Activated naive CD8-positive, alpha-beta T cell (primary cell): ENCODE measurements around the gene GNB1L.

Experiments
- H3K27ac Mint-ChIP-seq: one replicate; pipeline ENCODE4 v1.8.0; 2021; ENCODE audit warnings: mixed read lengths
- H3K27me3 Mint-ChIP-seq: one replicate; pipeline ENCODE4 v1.8.0; 2021; ENCODE audit warnings: mixed read lengths
- H3K36me3 Mint-ChIP-seq: one replicate; pipeline ENCODE4 v1.8.0; 2021; ENCODE audit warnings: mixed read lengths
- H3K4me1 Mint-ChIP-seq: one replicate; pipeline ENCODE4 v1.8.0; 2021; ENCODE audit warnings: low read depth, mixed read lengths
- H3K4me3 Mint-ChIP-seq: one replicate; pipeline ENCODE4 v1.8.0; 2021; ENCODE audit warnings: mild to moderate bottlenecking, mixed read lengths
- H3K9me3 Mint-ChIP-seq: one replicate; pipeline ENCODE4 v1.8.0; 2021; ENCODE audit warnings: low read depth, mixed read lengths

GNB1L gene

DNA sequence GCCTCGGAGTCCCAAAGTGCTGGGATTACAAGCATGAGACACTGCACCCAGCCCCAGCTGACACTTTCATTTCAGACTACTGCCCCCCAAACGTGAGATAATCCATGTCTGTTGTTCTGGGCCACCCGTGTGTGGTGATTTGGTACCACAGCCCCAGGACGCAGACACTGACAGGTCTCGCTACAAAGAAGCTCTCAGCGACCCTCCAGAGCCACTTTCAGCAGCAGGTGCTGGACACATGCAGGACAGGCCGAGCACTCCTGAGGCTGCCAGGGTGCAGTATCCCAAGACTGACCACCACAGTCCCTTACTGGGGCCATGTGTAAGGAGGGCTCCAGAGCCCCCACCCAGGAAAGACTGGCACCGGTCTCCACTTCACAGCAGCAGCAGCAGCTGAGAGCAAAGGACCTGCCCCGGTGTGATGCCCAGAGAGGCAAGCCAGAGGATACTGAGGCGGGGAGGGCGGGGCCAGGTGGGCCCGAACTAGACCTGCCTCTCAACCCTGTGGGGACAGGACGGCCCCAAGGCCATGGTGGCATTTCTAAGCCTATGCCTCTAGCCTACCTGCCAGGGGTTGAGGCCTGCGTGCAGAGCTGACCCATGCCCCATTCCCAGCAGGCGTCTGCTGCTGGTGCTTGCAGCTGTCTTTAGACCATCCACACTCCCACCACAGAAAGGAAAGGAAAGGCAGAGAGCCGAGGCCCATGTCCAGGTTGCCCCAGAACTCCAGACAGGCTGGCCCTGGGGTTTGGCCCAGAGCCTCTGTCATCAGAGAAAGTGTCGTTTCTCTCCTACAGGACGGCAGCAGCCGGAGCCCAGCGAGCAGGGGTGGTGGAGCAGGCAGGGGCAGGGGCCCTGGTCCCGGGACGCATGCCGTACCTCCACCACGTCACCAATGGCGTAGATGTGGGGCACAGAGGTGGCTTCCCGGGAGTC is 28.0 kb upstream of the GNB1L start:
- Mint-ChIP-seq H3K4me3 (no peak overlapping the region), H3K27ac (no peak overlapping the region), H3K9me3 (no peaks in the 10 kb centered on the region), H3K4me1 (peaks cover 27% of the 10 kb centered on the region), H3K36me3 (no peaks in the 10 kb centered on the region), H3K27me3 (no peaks in the 10 kb centered on the region)

DNA sequence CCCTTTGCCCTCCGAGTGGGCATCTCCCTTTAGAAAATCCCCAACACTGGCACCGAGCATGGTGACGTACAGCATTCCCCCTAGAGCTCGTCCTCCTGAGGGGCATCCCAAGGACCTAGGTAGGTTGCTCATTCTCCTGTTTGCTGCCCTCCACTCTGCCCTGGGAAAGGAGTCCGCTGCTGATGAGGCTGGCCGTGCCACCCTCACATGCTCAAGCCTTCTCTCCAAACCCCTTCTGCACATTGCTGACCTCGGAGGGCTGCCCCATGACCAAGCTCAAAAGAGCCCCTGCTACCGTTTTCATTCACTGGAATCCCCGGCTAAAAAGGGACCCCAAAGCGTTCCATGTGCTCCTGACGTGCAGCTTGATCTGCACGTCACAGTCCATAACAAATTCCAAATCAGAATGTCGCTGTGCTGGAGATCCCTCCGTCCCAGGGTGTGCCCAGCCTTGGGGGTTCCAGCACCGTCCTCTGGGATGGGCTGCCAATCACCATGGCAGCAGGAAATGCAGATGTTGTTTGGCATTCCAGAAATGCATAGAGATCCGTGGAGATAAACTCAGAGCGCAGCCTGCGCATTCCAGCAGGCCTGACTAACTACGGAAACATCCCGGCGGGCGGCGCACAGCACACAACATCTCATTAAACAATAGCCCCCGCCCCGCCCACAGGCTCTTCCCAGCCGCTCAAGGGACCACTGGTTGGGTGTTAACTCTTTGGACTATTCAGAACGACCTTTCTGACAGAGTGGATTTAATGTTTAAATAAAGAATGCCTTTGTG is 26.3 kb upstream of the GNB1L start:
- H3K9me3 Mint-ChIP-seq: no peaks in the 10 kb centered on the region
- no peaks in the 10 kb centered on the region for H3K27me3 Mint-ChIP-seq
- peaks cover 10% of the 10 kb centered on the region for H3K4me1 Mint-ChIP-seq
- no peak overlapping the region for H3K4me3 Mint-ChIP-seq
- no peak overlapping the region for H3K27ac Mint-ChIP-seq
- H3K36me3 Mint-ChIP-seq: no peaks in the 10 kb centered on the region

DNA sequence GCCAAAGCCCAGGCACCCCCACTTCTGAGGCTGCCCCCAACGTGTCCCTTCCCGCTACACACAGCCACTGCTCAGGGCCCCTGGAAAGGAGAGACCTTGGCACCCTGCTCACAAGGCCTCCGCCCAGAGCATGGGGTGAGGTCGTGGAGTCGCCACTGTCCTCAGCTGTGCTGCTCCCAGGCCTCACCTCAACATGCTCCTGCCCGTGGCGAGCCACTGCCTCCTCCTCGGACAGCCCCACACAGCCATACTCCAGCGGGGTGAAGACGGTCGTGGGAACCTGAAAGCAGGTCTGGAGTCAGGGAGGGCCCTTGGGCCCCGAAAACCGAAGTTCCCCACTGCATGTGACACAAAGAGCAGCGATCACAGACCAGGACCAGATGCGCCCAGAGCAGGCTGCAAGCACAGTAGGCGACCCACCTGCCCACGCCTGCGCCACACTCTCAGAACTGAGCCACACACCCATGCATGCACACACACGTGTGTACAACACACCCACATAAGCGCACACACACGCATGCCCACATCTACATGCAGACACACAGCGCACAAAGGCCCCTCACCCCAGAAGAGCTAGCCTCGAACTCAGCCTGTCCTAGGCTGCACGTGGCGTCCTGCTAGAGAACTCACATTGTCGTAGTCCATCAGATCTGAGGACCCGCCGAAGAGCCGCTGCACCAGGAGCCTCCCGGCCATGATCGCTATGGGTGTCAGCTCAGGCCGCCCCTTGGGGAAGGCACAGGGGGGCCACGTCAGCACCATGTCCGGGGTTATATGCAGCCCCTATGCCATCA is 25.5 kb upstream of the GNB1L start:
- H3K4me1 Mint-ChIP-seq: peaks cover 5% of the 10 kb centered on the region
- H3K9me3 Mint-ChIP-seq: no peaks in the 10 kb centered on the region
- H3K27ac Mint-ChIP-seq: no peak overlapping the region
- no peaks in the 10 kb centered on the region for H3K36me3 Mint-ChIP-seq
- no peaks in the 10 kb centered on the region for H3K27me3 Mint-ChIP-seq
- H3K4me3 Mint-ChIP-seq: no peak overlapping the region

DNA sequence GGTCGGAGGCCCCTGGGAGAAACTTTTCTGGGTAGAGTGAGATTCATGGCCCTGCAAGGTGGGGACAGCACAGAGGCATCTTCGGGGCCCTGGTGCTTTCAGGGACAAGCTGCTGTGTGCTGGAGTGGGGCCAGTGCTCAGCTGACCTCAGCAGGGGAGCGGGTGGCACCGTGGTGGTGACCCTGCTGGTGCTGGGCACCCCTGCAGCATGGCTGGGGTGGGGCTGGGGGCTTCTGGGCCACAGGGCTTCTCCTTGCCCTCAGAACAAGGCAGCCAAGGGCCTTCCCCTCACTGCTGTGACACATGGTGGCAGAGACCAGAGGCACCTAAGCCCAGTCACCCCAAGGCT is 24.9 kb upstream of the GNB1L start:
- Mint-ChIP-seq H3K27ac (no peak overlapping the region), H3K9me3 (no peaks in the 10 kb centered on the region), H3K4me3 (no peak overlapping the region), H3K27me3 (no peaks in the 10 kb centered on the region), H3K36me3 (no peaks in the 10 kb centered on the region), H3K4me1 (peaks cover 7% of the 10 kb centered on the region)

DNA sequence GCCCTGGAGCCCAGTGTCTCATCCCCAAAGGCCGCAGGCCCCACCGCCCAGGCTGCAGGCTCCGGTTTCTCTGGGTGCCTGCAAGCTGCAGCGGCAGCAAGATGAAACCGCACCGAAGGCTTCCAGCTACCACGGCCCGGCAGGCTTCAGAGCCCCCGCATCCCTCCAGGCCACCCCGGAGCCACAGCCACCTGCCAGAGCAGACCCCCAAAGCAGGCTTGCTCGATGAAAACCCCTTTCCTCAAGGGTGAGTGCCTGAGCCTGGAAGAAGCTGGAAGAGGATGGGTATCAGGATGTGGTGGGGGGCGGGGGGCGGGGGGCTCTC is 24.5 kb upstream of the GNB1L start:
- Mint-ChIP-seq H3K27me3 (no peaks in the 10 kb centered on the region), H3K9me3 (no peaks in the 10 kb centered on the region), H3K4me3 (no peak overlapping the region), H3K36me3 (no peaks in the 10 kb centered on the region), H3K27ac (no peak overlapping the region), H3K4me1 (peaks cover 9% of the 10 kb centered on the region)

DNA sequence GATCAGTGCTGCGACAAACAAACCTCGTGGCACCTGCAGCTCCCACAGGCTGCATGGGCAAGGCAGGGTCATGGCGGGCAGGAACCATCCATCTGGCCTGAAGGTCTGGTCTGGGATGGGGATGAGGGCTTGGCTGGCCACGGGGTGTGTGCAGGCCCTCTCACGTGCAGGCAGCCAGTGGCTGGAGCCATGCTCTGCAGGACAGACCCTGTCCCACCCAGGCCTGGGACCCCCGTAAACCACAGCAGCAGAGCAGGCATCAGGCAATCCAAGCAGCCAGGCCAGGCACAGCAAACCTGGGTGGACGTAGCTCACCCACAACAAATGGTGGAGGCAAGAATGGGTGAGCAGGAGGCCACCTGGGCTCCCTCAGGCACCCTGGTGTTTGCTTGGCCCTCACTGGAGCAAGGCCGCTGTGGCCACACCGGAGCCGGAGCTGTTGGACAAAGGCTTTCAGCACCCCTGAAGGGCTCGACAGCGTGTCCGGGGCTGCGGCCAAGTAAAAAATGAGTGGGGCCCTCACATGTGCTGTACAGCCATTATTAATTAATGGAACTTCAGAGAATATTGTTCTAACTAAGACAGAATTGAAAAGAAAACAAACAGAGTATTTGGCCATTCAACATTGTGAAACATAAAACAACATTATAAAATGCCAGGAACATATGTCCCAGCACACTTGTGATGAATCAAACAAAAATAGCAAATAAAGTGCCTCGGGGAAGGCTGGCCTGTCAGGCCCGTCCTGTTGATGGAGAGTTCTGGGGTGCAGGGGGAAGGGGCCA is 24.0 kb upstream of the GNB1L start:
- no peaks in the 10 kb centered on the region for H3K27me3 Mint-ChIP-seq

DNA sequence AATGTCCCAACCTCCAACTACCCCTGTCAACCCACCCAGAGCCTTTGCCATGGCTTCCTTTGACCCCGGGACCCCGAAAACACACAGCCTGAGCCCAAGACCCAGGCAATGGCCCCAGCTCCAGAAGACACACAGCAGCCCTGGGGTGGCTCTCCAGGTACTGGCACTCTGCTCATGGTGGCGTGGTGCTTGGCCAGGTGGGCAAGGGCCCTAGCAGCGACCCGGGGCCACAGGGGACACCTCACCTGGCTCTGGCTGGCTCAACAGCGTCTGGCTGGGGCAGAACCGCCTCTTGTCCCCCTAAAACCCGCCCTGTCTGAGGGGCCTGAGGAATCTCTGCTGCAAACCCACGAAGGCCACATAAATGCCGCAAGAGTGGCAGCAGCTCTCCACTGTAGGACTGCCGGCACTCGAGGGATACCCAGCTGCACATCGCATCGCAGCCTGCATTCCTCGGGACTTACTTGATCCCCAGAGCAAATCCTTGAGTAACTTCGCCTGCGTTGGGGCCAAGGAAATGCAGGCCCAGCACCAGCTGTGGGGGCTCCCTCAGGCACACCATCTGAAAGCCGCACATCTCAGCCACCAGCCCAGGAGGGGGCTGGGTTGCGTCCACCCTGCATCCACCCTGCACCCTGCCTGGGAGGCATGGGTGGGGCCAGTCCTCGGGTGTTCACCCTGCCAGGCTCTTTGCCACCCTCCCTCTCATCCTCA is 23.1 kb upstream of the GNB1L start:
- Mint-ChIP-seq H3K27me3 (no peaks in the 10 kb centered on the region), H3K4me1 (peaks cover 12% of the 10 kb centered on the region), H3K4me3 (no peak overlapping the region), H3K27ac (no peak overlapping the region), H3K9me3 (no peaks in the 10 kb centered on the region), H3K36me3 (no peaks in the 10 kb centered on the region)

More for the DNA sequence above, 24.0 kb upstream of the GNB1L start:
- peaks cover 12% of the 10 kb centered on the region for H3K4me1 Mint-ChIP-seq
- H3K9me3 Mint-ChIP-seq: no peaks in the 10 kb centered on the region
- no peaks in the 10 kb centered on the region for H3K36me3 Mint-ChIP-seq
- no peak overlapping the region for H3K4me3 Mint-ChIP-seq
- no peak overlapping the region for H3K27ac Mint-ChIP-seq

DNA sequence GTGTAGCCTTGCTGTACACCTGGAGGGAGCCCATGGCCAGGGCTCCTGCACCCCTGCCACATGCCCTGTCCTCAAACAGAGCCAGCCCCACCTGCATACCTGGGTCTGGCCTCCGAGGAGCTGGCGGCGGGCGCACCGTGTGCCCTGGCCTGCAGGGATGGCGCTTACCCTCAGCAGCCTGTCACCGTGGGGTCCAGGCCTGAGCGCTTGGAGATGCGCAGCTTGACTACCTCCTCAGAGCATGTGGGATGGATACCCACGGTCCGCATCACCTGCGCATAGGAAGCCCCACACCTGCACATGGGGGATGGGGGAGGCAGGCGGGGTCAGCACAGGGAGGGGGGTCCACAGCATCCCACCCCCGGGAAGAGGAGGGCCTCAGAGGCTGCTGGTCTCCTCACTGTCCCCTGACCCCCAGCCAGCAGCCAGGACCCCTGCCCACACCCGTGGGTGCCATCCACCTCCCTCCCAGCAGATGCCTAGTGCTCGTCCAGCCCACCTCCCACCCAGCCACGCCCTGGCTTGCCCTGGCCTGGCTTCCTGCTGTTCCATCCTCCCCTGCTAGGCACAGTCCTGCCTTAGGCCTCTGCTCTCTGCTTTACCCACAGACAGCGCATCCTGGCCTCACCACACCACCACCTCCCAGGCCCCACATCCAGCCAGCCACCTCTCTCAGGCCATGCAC is 22.4 kb upstream of the GNB1L start:
- Mint-ChIP-seq H3K36me3 (no peaks in the 10 kb centered on the region), H3K4me1 (peaks cover 12% of the 10 kb centered on the region), H3K9me3 (no peaks in the 10 kb centered on the region), H3K27me3 (no peaks in the 10 kb centered on the region), H3K4me3 (no peak overlapping the region), H3K27ac (no peak overlapping the region)

DNA sequence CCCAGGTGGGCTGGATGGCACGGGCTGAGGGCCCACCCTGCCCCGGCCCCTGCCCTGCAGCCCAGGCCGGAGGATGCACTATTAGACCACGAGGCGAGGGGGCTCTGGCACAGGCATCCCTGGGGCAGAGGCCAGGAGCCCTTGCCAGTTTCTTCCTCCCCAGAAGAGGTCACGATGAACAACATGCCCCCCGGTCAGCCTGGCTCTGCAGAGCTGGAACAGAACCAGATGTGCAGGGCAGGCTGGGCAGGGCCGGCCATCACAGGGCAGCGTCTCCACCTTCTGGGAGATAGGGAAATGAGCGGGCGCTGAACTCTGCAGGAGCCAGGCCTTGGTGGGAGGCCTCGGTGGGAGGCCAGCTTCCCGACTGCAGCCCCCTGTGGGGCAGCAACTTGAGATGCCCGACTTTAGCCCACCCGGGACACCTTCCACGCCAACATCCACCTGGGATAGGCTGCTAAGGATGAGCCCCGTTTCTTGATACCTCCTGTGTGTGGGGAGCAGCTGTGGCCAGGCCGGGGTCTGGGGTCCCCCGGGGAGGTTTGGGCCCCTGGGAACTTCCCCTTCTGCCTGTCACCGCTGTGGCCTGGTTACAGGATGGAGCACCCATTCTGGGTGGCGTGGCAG is 21.8 kb upstream of the GNB1L start:
- H3K27me3 Mint-ChIP-seq: no peaks in the 10 kb centered on the region
- no peak overlapping the region for H3K27ac Mint-ChIP-seq
- H3K4me1 Mint-ChIP-seq: peaks cover 12% of the 10 kb centered on the region
- H3K4me3 Mint-ChIP-seq: no peak overlapping the region
- H3K9me3 Mint-ChIP-seq: no peaks in the 10 kb centered on the region
- H3K36me3 Mint-ChIP-seq: no peaks in the 10 kb centered on the region

DNA sequence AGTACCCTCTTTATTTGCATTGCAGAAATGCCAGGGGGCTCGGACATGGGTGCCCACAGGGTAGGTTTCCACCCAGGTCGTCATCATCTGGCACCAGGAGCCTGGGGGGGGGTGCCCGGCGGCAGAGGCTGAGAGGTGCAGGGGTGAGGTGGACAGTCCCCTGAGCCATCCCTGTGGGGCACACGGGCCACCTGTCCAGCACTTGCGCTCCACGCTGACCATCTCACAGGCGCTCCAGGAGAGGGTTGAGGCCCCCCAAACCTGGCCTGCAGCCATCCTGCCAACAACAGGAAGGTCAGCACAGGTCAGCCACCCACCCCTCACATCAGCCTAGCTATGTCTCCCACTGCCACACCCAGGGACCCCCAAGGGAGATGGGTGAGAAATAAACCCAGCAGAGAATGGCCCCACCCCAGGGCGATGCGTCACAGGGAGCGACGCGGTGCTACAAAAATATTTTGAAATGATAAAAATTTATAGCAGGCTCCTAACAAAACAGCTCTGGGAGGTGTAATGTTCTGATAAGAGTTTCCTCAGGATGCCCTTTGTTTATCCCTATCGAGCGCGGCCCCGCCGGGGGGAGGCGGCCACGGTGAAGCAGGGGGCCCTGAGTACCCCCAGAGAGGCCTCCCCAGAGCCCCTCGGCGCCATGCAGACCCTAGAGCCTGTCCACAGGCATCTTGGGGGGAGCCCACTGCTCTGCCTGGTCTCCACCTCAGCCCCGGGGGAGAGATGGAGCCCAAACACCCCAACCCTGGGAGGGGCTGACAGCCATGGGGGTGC is 21.0 kb upstream of the GNB1L start:
- Mint-ChIP-seq H3K9me3 (no peaks in the 10 kb centered on the region), H3K36me3 (no peaks in the 10 kb centered on the region), H3K27me3 (no peaks in the 10 kb centered on the region), H3K4me1 (peaks cover 12% of the 10 kb centered on the region), H3K4me3 (no peak overlapping the region), H3K27ac (no peak overlapping the region)

DNA sequence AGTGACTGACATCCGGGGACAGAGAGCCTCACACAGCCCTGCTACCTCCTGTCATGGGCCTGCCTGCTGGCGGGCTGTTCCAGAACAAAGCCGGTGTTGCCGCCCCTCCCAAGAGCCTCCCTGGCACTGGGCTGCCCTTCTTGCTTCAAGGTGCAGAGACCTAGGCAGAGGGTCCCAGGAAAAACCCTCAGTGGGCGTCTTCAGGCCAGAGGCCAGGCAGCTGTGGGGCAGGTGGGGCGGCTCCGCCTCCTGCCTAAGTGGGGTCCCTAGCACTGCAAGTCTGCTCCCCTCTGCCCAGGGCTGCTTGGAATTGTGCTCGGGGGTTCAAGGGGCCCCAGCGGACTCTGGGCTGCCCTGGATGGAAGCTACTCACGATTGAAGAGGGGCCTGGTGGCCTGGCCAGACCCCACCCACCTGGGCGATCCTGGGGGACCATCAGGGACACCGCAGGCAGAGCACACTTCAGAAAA is 20.4 kb upstream of the GNB1L start:
- no peaks in the 10 kb centered on the region for H3K36me3 Mint-ChIP-seq
- H3K4me3 Mint-ChIP-seq: no peak overlapping the region
- H3K4me1 Mint-ChIP-seq: peaks cover 12% of the 10 kb centered on the region
- no peaks in the 10 kb centered on the region for H3K9me3 Mint-ChIP-seq
- H3K27me3 Mint-ChIP-seq: no peaks in the 10 kb centered on the region
- H3K27ac Mint-ChIP-seq: no peak overlapping the region

DNA sequence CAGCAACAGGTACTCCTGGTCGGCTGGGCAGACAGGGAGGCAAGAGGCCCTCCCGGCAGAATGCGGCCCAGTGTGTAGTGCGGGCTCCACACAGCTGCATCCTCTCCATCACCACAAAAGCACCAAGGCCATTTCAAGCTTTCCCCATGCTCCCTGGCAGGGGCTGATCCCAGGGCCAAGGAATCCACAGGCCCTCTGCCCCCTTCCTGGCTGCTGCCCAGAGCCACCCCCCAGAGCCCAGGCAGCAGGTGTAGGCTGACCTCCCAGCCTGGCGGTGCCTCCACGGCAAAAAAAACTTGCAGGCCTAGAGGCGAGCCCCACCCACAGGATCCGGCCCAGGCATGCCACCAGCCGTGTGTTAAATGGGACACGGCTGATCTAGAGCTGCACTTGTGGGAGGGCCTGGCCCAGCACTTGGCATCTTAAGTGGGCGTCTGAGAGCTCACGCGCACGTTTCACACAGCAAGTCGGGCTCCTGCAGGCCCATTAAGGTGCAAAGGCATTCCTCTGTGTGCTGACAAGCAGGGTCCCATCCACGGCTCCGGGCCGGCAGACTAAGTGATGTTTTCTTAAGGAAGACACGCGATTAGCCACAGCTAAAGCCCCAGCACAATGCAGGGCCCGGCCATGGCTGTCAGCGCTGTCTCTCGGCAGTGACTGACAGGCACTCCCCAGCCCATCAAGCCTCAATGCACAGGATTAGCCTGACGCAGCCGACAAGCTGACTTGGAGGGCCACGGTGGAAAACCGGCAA is 19.8 kb upstream of the GNB1L start:
- H3K4me1 Mint-ChIP-seq: peaks cover 12% of the 10 kb centered on the region
- no peaks in the 10 kb centered on the region for H3K36me3 Mint-ChIP-seq
- no peak overlapping the region for H3K4me3 Mint-ChIP-seq
- no peak overlapping the region for H3K27ac Mint-ChIP-seq
- no peaks in the 10 kb centered on the region for H3K27me3 Mint-ChIP-seq
- H3K9me3 Mint-ChIP-seq: no peaks in the 10 kb centered on the region
